GM12874 (cell line): ENCODE measurements around the gene XYLT1.

Experiments
- TF ChIP-seq, protein P1 (sequence below): IDR thresholded peaks from 2 replicates; pipeline ENCODE4 v1.5.1; 2011; ENCODE audit warnings: low read depth, mild to moderate bottlenecking, control low read depth, low read length, moderate library complexity; ENCODE audit not compliant: insufficient read depth

Gene XYLT1

DNA sequence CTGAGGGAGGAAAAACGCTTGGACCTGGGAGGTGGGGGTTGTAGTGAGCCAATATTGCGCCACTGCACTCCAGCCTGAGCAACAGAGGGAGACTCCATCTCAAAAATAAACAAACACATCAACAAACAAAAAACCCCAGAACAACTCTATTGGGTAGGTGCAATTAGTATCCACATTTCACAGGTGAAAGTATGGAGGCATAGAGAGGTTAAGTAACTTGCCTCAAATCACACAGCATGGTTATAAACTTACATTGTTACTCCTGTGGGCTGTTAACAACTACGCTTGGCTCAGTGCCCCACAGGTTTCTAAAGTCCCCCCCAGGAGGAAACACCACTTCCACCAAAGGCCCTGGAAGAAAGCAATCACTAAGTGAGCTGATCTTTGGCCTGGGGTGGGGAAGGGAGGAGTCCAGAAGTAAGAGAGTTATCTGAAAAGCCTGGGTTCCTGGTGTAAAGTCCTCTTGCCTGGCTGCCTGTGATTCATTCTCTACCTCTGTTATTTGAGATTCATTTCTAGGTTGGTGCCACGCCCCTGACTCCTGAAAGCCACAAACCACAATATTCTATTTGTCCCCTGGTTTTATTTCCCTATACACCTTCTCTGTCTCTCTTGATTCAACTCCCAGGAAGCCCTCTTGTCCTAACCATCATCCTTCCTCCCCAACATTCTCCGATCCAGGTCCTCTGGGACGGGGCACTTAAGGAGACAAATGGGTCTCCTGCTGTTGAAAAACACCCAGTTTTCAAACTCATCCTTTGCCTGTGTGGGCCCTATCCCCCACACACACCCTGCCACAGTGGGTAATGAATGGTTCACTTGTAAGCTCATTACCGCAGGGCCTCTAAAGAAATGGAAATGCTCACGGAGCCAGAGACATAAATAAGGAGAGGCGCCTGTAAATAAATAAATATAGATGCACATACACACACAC lies 195.4 kb downstream of the XYLT1 start:
- TF ChIP-seq, protein P1, sequence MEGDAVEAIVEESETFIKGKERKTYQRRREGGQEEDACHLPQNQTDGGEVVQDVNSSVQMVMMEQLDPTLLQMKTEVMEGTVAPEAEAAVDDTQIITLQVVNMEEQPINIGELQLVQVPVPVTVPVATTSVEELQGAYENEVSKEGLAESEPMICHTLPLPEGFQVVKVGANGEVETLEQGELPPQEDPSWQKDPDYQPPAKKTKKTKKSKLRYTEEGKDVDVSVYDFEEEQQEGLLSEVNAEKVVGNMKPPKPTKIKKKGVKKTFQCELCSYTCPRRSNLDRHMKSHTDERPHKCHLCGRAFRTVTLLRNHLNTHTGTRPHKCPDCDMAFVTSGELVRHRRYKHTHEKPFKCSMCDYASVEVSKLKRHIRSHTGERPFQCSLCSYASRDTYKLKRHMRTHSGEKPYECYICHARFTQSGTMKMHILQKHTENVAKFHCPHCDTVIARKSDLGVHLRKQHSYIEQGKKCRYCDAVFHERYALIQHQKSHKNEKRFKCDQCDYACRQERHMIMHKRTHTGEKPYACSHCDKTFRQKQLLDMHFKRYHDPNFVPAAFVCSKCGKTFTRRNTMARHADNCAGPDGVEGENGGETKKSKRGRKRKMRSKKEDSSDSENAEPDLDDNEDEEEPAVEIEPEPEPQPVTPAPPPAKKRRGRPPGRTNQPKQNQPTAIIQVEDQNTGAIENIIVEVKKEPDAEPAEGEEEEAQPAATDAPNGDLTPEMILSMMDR: no peak

DNA sequence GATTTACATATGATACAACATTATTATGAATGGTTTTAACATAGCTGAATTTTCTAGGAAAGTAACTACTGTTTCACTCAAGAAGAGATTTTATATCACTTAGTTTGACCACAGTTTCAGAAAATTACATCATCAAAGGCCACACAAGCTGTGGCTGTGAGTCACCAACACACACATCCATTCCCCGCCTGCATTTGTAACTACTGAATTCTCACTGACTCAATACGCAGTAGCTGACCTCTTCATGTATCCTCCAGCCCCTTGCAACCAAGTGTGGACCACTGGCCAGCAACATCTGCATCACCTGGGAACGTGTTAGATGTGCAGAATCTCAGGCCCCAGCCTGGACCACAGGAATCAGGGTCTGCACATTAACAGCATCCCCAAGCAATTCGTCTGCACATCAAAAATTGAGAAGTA lies 197.6 kb downstream of the XYLT1 start:
- TF ChIP-seq, protein P1: no peak

DNA sequence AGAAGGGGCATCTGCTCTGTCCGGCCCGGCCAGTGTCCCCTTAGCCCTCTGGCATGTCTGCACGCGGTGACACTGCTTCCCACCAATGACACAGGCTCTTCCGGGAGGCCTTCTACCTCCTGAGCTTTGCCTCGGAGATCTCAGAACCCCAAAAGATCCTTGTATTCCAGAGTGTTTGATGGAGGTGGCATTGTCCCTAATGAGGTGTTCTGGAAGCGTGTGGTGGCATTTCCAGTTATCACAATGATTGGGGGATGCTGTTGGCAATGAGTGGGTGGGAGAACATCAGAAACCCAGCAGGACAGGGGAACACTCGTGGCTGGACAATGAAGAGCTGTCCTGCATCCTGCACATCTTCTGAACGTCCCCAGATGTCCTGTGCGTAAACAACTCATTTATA lies 198.0 kb downstream of the XYLT1 start:
- TF ChIP-seq, protein P1: no peak

DNA sequence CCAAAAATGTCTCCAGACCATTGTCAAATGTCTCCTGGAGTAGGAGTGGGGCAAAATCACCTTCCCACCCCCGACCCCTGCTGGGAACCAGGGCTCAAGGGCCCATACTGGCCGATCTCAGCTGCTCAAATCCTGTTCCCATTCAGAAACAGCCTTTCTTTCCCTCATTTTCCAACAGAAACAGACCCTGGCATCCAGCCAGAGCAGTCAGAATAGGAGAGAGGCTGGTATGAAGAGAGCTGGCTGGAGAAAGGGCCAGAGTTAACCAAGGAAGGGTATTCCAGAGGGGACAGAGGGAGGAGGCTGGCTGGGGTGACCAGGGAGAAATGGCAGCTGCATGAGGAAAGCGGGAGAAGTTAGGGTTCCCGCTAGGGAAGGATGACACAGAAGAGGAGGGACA lies 199.1 kb downstream of the XYLT1 start:
- TF ChIP-seq, protein P1: no peak

DNA sequence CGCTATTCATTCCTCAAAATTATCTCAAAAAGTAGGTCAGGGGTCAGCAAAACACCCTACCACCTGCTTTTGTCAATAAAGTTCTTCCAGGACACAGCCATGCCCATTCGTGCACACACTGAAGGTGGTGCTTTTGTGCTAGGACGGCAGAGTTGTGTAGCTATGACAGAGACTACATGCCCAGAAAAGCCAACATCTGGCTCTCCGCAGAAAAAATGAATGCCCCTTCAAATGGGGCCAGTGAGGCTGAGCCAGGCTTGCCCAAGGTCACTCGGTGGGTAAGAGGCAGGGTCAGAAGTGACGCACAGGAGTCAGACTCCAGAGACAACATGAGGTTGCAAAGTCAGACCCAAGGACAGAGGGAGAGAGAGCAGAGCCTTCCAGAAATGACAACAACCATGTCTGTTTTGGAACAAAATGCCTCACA lies 200.1 kb downstream of the XYLT1 start:
- TF ChIP-seq, protein P1: no peak

DNA sequence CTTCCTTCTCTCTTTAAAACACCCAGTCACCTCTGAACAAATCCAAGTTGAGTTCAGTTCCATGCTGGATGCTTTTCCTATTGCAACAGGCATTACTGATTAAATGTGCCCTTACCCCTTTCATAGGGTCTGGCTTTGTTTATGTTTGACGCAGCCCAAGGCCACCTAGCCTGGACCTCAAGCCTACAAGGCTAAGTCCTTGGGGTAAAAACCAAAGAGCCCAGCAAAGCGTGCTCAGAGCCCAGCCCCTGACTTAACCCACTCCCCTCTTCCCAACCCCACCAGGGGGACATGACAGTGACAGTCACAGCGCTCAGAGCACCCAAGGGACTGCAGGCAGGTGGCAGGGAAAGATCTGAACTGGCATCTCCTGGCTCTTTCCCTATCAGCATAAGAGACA lies 200.6 kb downstream of the XYLT1 start:
- TF ChIP-seq, protein P1: no peak

DNA sequence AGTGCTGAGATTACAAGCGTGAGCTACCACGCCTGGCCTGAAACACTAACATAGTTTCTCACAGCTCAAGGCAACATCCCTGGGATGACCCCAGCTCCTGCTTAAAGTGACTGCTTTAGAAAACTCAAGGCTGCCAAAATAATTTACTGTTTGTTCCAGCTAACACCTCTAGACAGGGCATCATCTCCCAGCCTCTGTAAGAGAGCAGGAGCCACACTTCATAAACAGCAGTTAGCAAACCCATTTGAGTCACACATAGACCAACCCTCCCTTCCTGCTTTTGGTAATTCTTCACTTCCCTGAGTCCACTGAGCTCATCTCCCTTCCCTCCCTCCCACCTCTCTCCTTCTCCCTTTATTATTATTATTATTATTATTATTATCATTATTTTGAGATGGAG lies 201.3 kb downstream of the XYLT1 start:
- TF ChIP-seq, protein P1: no peak
